SK-N-SH treated with all-trans-retinoic acid at 6 μM for 48 hours (cell line): ENCODE data around the gene RAB11FIP4.

Source experiments
- ATAC-seq: fragments of 200-7000 bp; cut with Tn5 transposase; 3 replicates; pipeline ENCODE4 v1.9.1; 2020; ENCODE audit warnings: mild to moderate bottlenecking, moderate library complexity
- BACH2 ChIP-seq: fragments of 250-450 bp; sonication (Bioruptor Pico); IDR thresholded peaks from 2 replicates; pipeline ENCODE4 v1.9.0; 2021; ENCODE audit warnings: mild to moderate bottlenecking, borderline replicate concordance
- CREB5 ChIP-seq: fragments of 250-450 bp; sonication (Bioruptor Pico); IDR thresholded peaks from 2 replicates; pipeline ENCODE4 v1.5.1; 2020; ENCODE audit warnings: low read depth, mild to moderate bottlenecking, moderate library complexity
- CSRNP3 ChIP-seq: fragments of 250-450 bp; sonication (Bioruptor Pico); IDR thresholded peaks from 2 replicates; pipeline ENCODE4 v1.5.1; 2021; ENCODE audit warnings: mild to moderate bottlenecking, moderate library complexity
- OSR1 ChIP-seq: fragments of 250-450 bp; sonication (Bioruptor Pico); IDR thresholded peaks from 2 replicates; pipeline ENCODE4 v1.8.0; 2022; ENCODE audit warnings: moderate library complexity, mild to moderate bottlenecking, inconsistent platforms
- PATZ1 ChIP-seq: fragments of 250-450 bp; sonication (Bioruptor Pico); IDR thresholded peaks from 2 replicates; pipeline ENCODE4 v1.8.0; 2020; ENCODE audit warnings: mild to moderate bottlenecking, moderate library complexity, borderline replicate concordance
- POU6F1 ChIP-seq: fragments of 250-450 bp; sonication (Bioruptor Pico); IDR thresholded peaks from 2 replicates; pipeline ENCODE4 v1.8.0; 2021; ENCODE audit warnings: low read depth, mild to moderate bottlenecking, moderate library complexity, borderline replicate concordance
- PPARA ChIP-seq: fragments of 250-450 bp; sonication (Bioruptor Pico); IDR thresholded peaks from 2 replicates; pipeline ENCODE4 v1.5.0; 2020; ENCODE audit warnings: mild to moderate bottlenecking, borderline replicate concordance
- SNAI2 ChIP-seq: fragments of 250-450 bp; sonication (Bioruptor Pico); IDR thresholded peaks from 2 replicates; pipeline ENCODE4 v1.5.0; 2020; ENCODE audit warnings: mild to moderate bottlenecking, moderate library complexity
- TOX ChIP-seq: fragments of 250-450 bp; sonication (Bioruptor Pico); IDR thresholded peaks from 2 replicates; pipeline ENCODE4 v1.8.0; 2021; ENCODE audit warnings: mild to moderate bottlenecking, moderate library complexity, borderline replicate concordance
- TSHZ2 ChIP-seq: fragments of 250-450 bp; sonication (Bioruptor Pico); IDR thresholded peaks from 2 replicates; pipeline ENCODE4 v1.5.0; 2020; ENCODE audit warnings: mild to moderate bottlenecking, moderate library complexity
- ZFP3 ChIP-seq: fragments of 250-450 bp; sonication (Bioruptor Pico); IDR thresholded peaks from 2 replicates; pipeline ENCODE4 v1.5.0; 2020; ENCODE audit warnings: mild to moderate bottlenecking, moderate library complexity
- ZFP30 ChIP-seq: fragments of 450-650 bp; formaldehyde crosslinking; IDR thresholded peaks from 2 replicates; pipeline ENCODE4 v1.5.0; 2022; ENCODE audit warnings: mild to moderate bottlenecking, moderate library complexity
- ZNF565 ChIP-seq: fragments of 450-650 bp; formaldehyde crosslinking; conservative IDR thresholded peaks from 2 replicates; pipeline ENCODE4 v1.5.0; 2020; ENCODE audit warnings: low read depth, mild to moderate bottlenecking, moderate library complexity
- ZNF70 ChIP-seq: fragments of 450-650 bp; formaldehyde crosslinking; IDR thresholded peaks from 2 replicates; pipeline ENCODE4 v1.5.0; 2020; ENCODE audit warnings: mild to moderate bottlenecking, moderate library complexity
- ZNF8 ChIP-seq: fragments of 450-650 bp; formaldehyde crosslinking; IDR thresholded peaks from 2 replicates; pipeline ENCODE4 v1.5.0; 2020; ENCODE audit warnings: mild to moderate bottlenecking, moderate library complexity

Gene RAB11FIP4

GRCh38 chr17:31497994-31498826 is 106.7 kb downstream of the RAB11FIP4 start:
- TF ChIP-seq POU6F1 (CRISPR knock-in tag) (no peak), ZNF565 (CRISPR knock-in tag) (no peak), ZFP30 (no peak), ZNF8 (CRISPR knock-in tag) (no peak), PATZ1 (CRISPR knock-in tag) (no peak)
- no peak for ATAC-seq

- no peak; the same call in 2 of the 3 replicates for ATAC-seq
Observed at GRCh38 chr17:31499771-31500554, 108.5 kb downstream of the RAB11FIP4 start.

More at GRCh38 chr17:31499771-31500554, 108.5 kb downstream of the RAB11FIP4 start:
- TF ChIP-seq ZNF70 (CRISPR knock-in tag): no peak
- no peak for TF ChIP-seq CREB5 (CRISPR knock-in tag)
- no peak for TF ChIP-seq TOX (CRISPR knock-in tag)
- no peak for TF ChIP-seq BACH2 (CRISPR knock-in tag)
- TF ChIP-seq CSRNP3 (CRISPR knock-in tag): no peak
- TF ChIP-seq PPARA: no peak
- no peak for TF ChIP-seq ZFP3 (CRISPR knock-in tag)
- TF ChIP-seq OSR1 (CRISPR knock-in tag): no peak
- TF ChIP-seq ZFP30: no peak
- no peak for TF ChIP-seq SNAI2 (CRISPR knock-in tag)
- no peak for TF ChIP-seq TSHZ2
